ENCODE data around the gene CCDC192.

DNA sequence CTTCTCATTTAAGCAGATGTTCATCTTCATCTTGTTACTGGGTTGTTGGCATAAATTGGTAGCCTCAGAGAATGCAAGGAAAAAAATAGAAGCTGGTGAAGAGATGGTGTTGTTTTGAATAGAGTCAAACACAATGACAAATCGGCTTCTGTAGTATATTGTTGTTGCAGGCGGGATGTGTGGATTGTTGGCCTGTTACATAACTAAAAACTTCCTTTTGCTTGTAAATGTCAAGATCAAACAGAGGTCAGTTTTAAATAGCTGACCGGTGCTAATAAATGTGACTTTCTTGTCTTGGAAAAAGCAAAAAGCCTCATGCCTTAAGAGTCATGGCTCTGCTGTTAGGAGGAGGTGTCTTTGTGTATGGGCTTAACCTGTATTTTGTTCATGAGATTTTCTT, 59.2 kb downstream of the CCDC192 start:
- TF ChIP-seq, protein P1, sequence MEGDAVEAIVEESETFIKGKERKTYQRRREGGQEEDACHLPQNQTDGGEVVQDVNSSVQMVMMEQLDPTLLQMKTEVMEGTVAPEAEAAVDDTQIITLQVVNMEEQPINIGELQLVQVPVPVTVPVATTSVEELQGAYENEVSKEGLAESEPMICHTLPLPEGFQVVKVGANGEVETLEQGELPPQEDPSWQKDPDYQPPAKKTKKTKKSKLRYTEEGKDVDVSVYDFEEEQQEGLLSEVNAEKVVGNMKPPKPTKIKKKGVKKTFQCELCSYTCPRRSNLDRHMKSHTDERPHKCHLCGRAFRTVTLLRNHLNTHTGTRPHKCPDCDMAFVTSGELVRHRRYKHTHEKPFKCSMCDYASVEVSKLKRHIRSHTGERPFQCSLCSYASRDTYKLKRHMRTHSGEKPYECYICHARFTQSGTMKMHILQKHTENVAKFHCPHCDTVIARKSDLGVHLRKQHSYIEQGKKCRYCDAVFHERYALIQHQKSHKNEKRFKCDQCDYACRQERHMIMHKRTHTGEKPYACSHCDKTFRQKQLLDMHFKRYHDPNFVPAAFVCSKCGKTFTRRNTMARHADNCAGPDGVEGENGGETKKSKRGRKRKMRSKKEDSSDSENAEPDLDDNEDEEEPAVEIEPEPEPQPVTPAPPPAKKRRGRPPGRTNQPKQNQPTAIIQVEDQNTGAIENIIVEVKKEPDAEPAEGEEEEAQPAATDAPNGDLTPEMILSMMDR (IDR thresholded peaks at IDR 0.05): no peak
- TF ChIP-seq POLR2A (IDR thresholded peaks at IDR 0.05) (no peak), POLR2AphosphoS5 (IDR thresholded peaks at IDR 0.05; ENCODE audit: insufficient read depth in 1 of 2, low read depth in 1 of 2) (no peak)

All from vagina (tissue), 2 donors.